Amniotic epithelial cell (primary cell): ENCODE measurements around the gene GNPAT.

Experiments used
- DNase-seq: peaks from one replicate; pipeline ENCODE4 v3.0.0-alpha.2; 2010; ENCODE audit warnings: low read depth

The GNPAT gene

GRCh38 chr1:231317306-231318014 is 76.4 kb downstream of the GNPAT start:
- no peak for DNase-seq

- DNase-seq, result no peak
Observed at GRCh38 chr1:231318015-231318355, 77.0 kb downstream of the GNPAT start.

GRCh38 chr1:231318568-231318967 is 77.6 kb downstream of the GNPAT start:
- DNase-seq, result no peak

- DNase-seq, result no peak
Observed at GRCh38 chr1:231319080-231319479, 78.1 kb downstream of the GNPAT start.

- DNase-seq, result no peak
Observed at GRCh38 chr1:231322880-231323530, 82.0 kb downstream of the GNPAT start.

GRCh38 chr1:231324660-231325059 is 83.6 kb downstream of the GNPAT start:
- DNase-seq, result no peak

GRCh38 chr1:231326248-231326647 is 85.2 kb downstream of the GNPAT start:
- DNase-seq, result no peak
